ENCODE data around the gene GCAT. TPM values are rescaled to one million over a fixed set of nuclear protein-coding genes. Genes with fewer than 3 reads are reported as not detected.

GCAT gene
- total and polyA plus RNA-seq, 2 of the 13 experiments (the other 11 are each of a cell fraction or from before 2014, with no cell fraction given) = 28.0 to 50.3 TPM

- TF ChIP-seq ELF1 (CRISPR knock-in tag; IDR thresholded peaks at IDR 0.05) (no peak; the same call in 1 of the 2 replicates), HNRNPL (IDR thresholded peaks at IDR 0.05; ENCODE audit: low read depth, low read length) (peak; percentile 66; the same call in 1 of the 2 replicates), ZNF280D (CRISPR knock-in tag; IDR thresholded peaks at IDR 0.05) (0 out of 2 replicates have a peak, but pooled peaks have one; percentile 70), FOXC1 (CRISPR knock-in tag; IDR thresholded peaks at IDR 0.05; ENCODE audit: borderline replicate concordance) (peak; percentile 89), ZNF556 (CRISPR knock-in tag; IDR thresholded peaks at IDR 0.05; ENCODE audit: borderline replicate concordance) (peak; percentile 57; the same call in 1 of the 2 replicates), ZNF781 (CRISPR knock-in tag; IDR thresholded peaks at IDR 0.05; ENCODE audit: borderline replicate concordance, not compliant biosample characterization) (peak; percentile 75), CSRNP2 (CRISPR knock-in tag; conservative IDR thresholded peaks at IDR 0.05; ENCODE audit: low read depth) (no peak), POLR2A (IDR thresholded peaks at IDR 0.05; ENCODE audit: insufficient read depth in 1 of 2, low read depth in 2 of 2, low read length in 2 of 2) (peak in 1 of 2 experiments; percentile 63; a peak in 1 of 4 replicates), MEIS2 (CRISPR knock-in tag; IDR thresholded peaks at IDR 0.05) (peak; percentile 84; the same call in 1 of the 2 replicates), POLR2G (IDR thresholded peaks at IDR 0.05; ENCODE audit: low read depth, low read length) (peak; percentile 61; the same call in 1 of the 2 replicates), SCMH1 (CRISPR knock-in tag; IDR thresholded peaks at IDR 0.05; ENCODE audit: borderline replicate concordance) (no peak), ZFP90 (CRISPR knock-in tag; IDR thresholded peaks at IDR 0.05; ENCODE audit: borderline replicate concordance) (peak; percentile 76; the same call in 1 of the 2 replicates), GPBP1L1 (CRISPR knock-in tag; IDR thresholded peaks at IDR 0.05) (no peak), ZNF749 (CRISPR knock-in tag; IDR thresholded peaks at IDR 0.05; ENCODE audit: borderline replicate concordance) (no peak), CBFB (CRISPR knock-in tag; IDR thresholded peaks at IDR 0.05) (peak; percentile 80), SNAI1 (CRISPR knock-in tag; IDR thresholded peaks at IDR 0.05; ENCODE audit: borderline replicate concordance) (no peak), ZNF33A (CRISPR knock-in tag; IDR thresholded peaks at IDR 0.05; ENCODE audit: borderline replicate concordance) (peak; percentile 75; the same call in 1 of the 2 replicates), RXRB (CRISPR knock-in tag; IDR thresholded peaks at IDR 0.05; ENCODE audit: borderline replicate concordance) (peak; percentile 77), GATAD2A (CRISPR knock-in tag; IDR thresholded peaks at IDR 0.05) (peak; percentile 83), PAX8 (CRISPR knock-in tag; IDR thresholded peaks at IDR 0.05; ENCODE audit: borderline replicate concordance) (no peak), ZNF839 (CRISPR knock-in tag; IDR thresholded peaks at IDR 0.05; ENCODE audit: borderline replicate concordance) (peak; percentile 38; the same call in 1 of the 2 replicates)
- TF ChIP-seq, protein P1, sequence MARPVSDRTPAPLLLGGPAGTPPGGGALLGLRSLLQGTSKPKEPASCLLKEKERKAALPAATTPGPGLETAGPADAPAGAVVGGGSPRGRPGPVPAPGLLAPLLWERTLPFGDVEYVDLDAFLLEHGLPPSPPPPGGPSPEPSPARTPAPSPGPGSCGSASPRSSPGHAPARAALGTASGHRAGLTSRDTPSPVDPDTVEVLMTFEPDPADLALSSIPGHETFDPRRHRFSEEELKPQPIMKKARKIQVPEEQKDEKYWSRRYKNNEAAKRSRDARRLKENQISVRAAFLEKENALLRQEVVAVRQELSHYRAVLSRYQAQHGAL (CRISPR knock-in tag; IDR thresholded peaks at IDR 0.05; ENCODE audit: not compliant biosample characterization) = no peak
Observed at GRCh38 chr22:37817705-37818408, 10.1 kb downstream of the GCAT start (continued).
